OCI-LY3 (cell line): ENCODE measurements around the gene RBM26.

Experiments used
- CTCF ChIP-seq: fragments of 200-600, 300-600 bp; sonication (generic); IDR thresholded peaks from 2 replicates; pipeline ENCODE4 v1.5.1; 2014; ENCODE audit warnings: antibody characterized with exemption, low read length, low read depth
- EZH2phosphoT487 ChIP-seq: fragments of 200-600 bp; shearing (Covaris generic); IDR thresholded peaks from 2 replicates; pipeline ENCODE4 v1.6.1; 2018; ENCODE audit warnings: antibody characterized with exemption, mixed run types, low read depth

- TF ChIP-seq CTCF (no peak), EZH2phosphoT487 (no peak)
These were observed 51.8 kb downstream of the RBM26 start for GRCh38 chr13:79354285-79354684.
